HepG2 (cell line): Measurements from ENCODE around the gene PIK3CB. TPM values are rescaled to one million over a fixed set of nuclear protein-coding genes. Genes with fewer than 3 reads are reported as not detected.

Experiments used
- ATAC-seq: fragments of 200-7000 bp; cut with Tn5 transposase; 3 replicates; pipeline ENCODE4 v1.9.1; 2020; ENCODE audit warnings: mild to moderate bottlenecking, moderate library complexity
- BruUV-seq: library from RNA; stranded (reverse); fragments of 400-500 nt; replicated peaks from 2 replicates; lab custom pipeline; 2021; lab: Mats Ljungman, UMichigan
- CTCF ChIA-PET: fragments of 300-600 bp; formaldehyde crosslinking; extraction: SDS; loops from one replicate; lab custom pipeline; 2021; ENCODE audit warnings: low total read pairs, inconsistent platforms, low intra/inter-chr PET ratio; lab: Yijun Ruan, JAX
- POLR2A ChIA-PET: fragments of 350-600 bp; sonication (Branson Sonifier 250); formaldehyde crosslinking; loops from one replicate; lab custom pipeline; 2020; ENCODE audit warnings: antibody characterized with exemption, inconsistent platforms; lab: Yijun Ruan, JAX
- DNase-seq: peaks from one replicate; pipeline ENCODE4 v3.0.0-alpha.2; 2015; ENCODE audit warnings: low spot score
- FAIRE-seq: peaks from 3 replicates; lab custom pipeline; 2011; peaks lifted over from hg19 to GRCh38; lab: Jason Lieb, UNC
- H2AFZ ChIP-seq: one replicate; pipeline ENCODE4 v1.6.1; 2011; ENCODE audit warnings: low read length, inconsistent platforms
- H3K27ac ChIP-seq: fragments of 300-600 bp; 3 replicates; pipeline ENCODE4 v1.8.0; 2011; ENCODE audit warnings: mixed run types, mild to moderate bottlenecking, mixed read lengths, low read length, inconsistent platforms; ENCODE audit not compliant: insufficient read depth; ENCODE audit errors: extremely low read length
- H3K27me3 ChIP-seq, 2 experiments: fragments of 200-600 bp in 1 of 2; 2 replicates in 1 of 2; 3 replicates in 1 of 2; pipeline versions ENCODE4 v1.6.0 to v1.8.0; 2011; ENCODE audit warnings: low read length in 2 of 2, mild to moderate bottlenecking in 2 of 2, moderate library complexity in 2 of 2, inconsistent platforms in 1 of 2; ENCODE audit not compliant: insufficient read depth in 2 of 2, control insufficient read depth in 1 of 2
- H3K36me3 ChIP-seq, 2 experiments: fragments of 200-600 bp in 1 of 2; replicated peaks in 1 of 2; 2 replicates in 1 of 2; 3 replicates in 1 of 2; pipeline versions ENCODE4 v1.5.1 to v1.8.0; 2011; ENCODE audit warnings: low read length in 2 of 2, inconsistent platforms in 1 of 2; ENCODE audit not compliant: insufficient read depth in 2 of 2, control insufficient read depth in 1 of 2
- H3K4me1 ChIP-seq: 2 replicates; pipeline ENCODE4 v1.5.1; 2012; ENCODE audit warnings: low read length, inconsistent platforms; ENCODE audit not compliant: insufficient read depth
- H3K4me2 ChIP-seq: 2 replicates; pipeline ENCODE4 v1.6.0; 2011; ENCODE audit warnings: low read depth, low read length, inconsistent platforms
- H3K4me3 ChIP-seq, 3 experiments: fragments of 200-600 bp in 1 of 3; sonication (generic), shearing (Covaris generic) in 1 of 3; replicated peaks in 1 of 3; 2 replicates each; pipeline ENCODE4 v1.5.1; 2011 to 2016; ENCODE audit warnings: low read length in 3 of 3, inconsistent platforms in 2 of 3, low read depth in 2 of 3, mild to moderate bottlenecking in 2 of 3, control low read depth in 1 of 3, mixed read lengths in 1 of 3; ENCODE audit not compliant: insufficient read depth in 1 of 3
- H3K79me2 ChIP-seq: one replicate; pipeline ENCODE4 v1.6.1; 2011; ENCODE audit warnings: low read length, inconsistent platforms; ENCODE audit not compliant: insufficient read depth
- H3K9ac ChIP-seq: 2 replicates; pipeline ENCODE4 v1.6.0; 2011; ENCODE audit warnings: mild to moderate bottlenecking, low read depth, low read length, inconsistent platforms; ENCODE audit not compliant: insufficient read depth
- H3K9me3 ChIP-seq: 2 replicates; pipeline ENCODE4 v1.5.1; 2012; ENCODE audit warnings: mild to moderate bottlenecking, low read length
- H4K20me1 ChIP-seq: 2 replicates; pipeline ENCODE4 v1.6.0; 2011; ENCODE audit warnings: inconsistent platforms, mild to moderate bottlenecking, low read length, moderate library complexity; ENCODE audit not compliant: insufficient read depth
- CHD4 ChIP-seq: fragments of 200-600 bp; sonication (generic); IDR thresholded peaks from 2 replicates; pipeline ENCODE4 v1.7.0; 2017; ENCODE audit warnings: mild to moderate bottlenecking, low read length, borderline replicate concordance
- NFE2 ChIP-seq: sonication (generic); formaldehyde crosslinking; IDR thresholded peaks from 2 replicates; pipeline ENCODE4 v1.4.0; 2020; ENCODE audit warnings: missing genetic modification reagents
- PATZ1 ChIP-seq: sonication (generic); formaldehyde crosslinking; IDR thresholded peaks from 2 replicates; pipeline ENCODE4 v1.4.0; 2020; ENCODE audit warnings: missing genetic modification reagents
- RFX5 ChIP-seq: IDR thresholded peaks from 2 replicates; pipeline ENCODE4 v1.6.1; 2011; ENCODE audit warnings: low read depth, low read length, improper control_type of control experiment
- SMARCE1 ChIP-seq: fragments of 450-650 bp; IDR thresholded peaks from 2 replicates; pipeline ENCODE4 v1.6.1; 2017; ENCODE audit warnings: borderline replicate concordance
- SRSF1 ChIP-seq: fragments of 200-400 bp; formaldehyde crosslinking; optimal IDR thresholded peaks from 2 replicates; pipeline ENCODE3; 2017; ENCODE audit warnings: mild to moderate bottlenecking, low read depth, low read length, moderate library complexity
- ZNF430 ChIP-seq: sonication (generic); formaldehyde crosslinking; IDR thresholded peaks from 2 replicates; pipeline ENCODE4 v1.9.0; 2021; ENCODE audit warnings: mild to moderate bottlenecking, missing genetic modification reagents
- WGBS: methylation state at CpG from one replicate; pipeline ENCODE4 v1.1.6; 2017; ENCODE audit warnings: low lambda C conversion rate; 5-methylcytosine and 5-hydroxymethylcytosine counted together
- in situ Hi-C: cut with HindIII; loops from 2 replicates; pipeline ENCODE4 v1.10.0; 2017; ENCODE audit warnings: low pct_unique_long_range_greater_than_20kb; ENCODE audit not compliant: extremely low pct_ligation_motif_present
- intact Hi-C: fragments of 100-400 bp; cut with micrococcal nuclease; formaldehyde crosslinking; loops from one replicate; pipeline ENCODE4 v1.10.0; 2022; ENCODE audit not compliant: unreplicated experiment
- polyA plus RNA-seq, 8 experiments: library from polyadenylated mRNA; depleted of rRNA in 3 of 8; stranded (reverse) in 7 of 8; unstranded in 1 of 8; fragments of >200 nt; fragmentation: Illumina TruSeq in 4 of 8; extraction: Trizol in 4 of 8; gene quantifications; 2 replicates each; pipeline versions ENCODE4 v1.2.1 to v1.2.3, GENCODE V29; 2011 to 2016; ENCODE audit warnings: low read depth in 4 of 8, missing spikeins in 1 of 8, mixed read lengths in 1 of 8; ENCODE audit not compliant: insufficient read depth in 1 of 8
- total RNA-seq, 5 experiments: library from RNA; depleted of rRNA; stranded (reverse); fragments of >200 nt; fragmentation: Illumina TruSeq; extraction: Trizol; gene quantifications; 2 replicates each; pipeline ENCODE4 v1.2.3, GENCODE V29; 2016; ENCODE audit warnings: low read depth in 1 of 5

The PIK3CB gene
- total and polyA plus RNA-seq, 2 of the 13 experiments (the other 11 are each of a cell fraction or from before 2014, with no cell fraction given) = 6.6 to 18.7 TPM

GRCh38 chr3:138748190-138748589 is 86.5 kb downstream of the PIK3CB start:
- Histone ChIP-seq H2AFZ (no peak overlapping the region), H3K27me3 (no peaks in the 10 kb centered on the region), H3K27ac (no peak overlapping the region)
- 98% methylated on average over 2 of the region's 2 CpGs for WGBS
- no peak for TF ChIP-seq CHD4
- TF ChIP-seq, all 625 proteins: peak for 0
- ATAC-seq (no peak), FAIRE-seq (no peak), DNase-seq (no peak)
- H4K20me1 ChIP-seq = no peaks in the 10 kb centered on the region
- no peaks in the 10 kb centered on the region for H3K79me2 ChIP-seq
- H3K9me3 ChIP-seq = no peaks in the 10 kb centered on the region
- BruUV-seq = no TSS peak
- no peak overlapping the region for H3K4me2 ChIP-seq
- ChIA-PET POLR2A (no interaction called here), CTCF (no interaction called here)
- H3K9ac ChIP-seq = no peak overlapping the region
- no peak overlapping the region for H3K4me3 ChIP-seq
- intact Hi-C loops (no loop called here), in situ Hi-C loops (no loop called here)
- H3K36me3 ChIP-seq = peaks cover 5 to 20% of the 10 kb centered on the region in 2 experiments; a peak in 4 of 5 replicates
- no peaks in the 10 kb centered on the region for H3K4me1 ChIP-seq

- POLR2A ChIA-PET = no interaction called here
- intact Hi-C loops = no loop called here
These were observed 87.5 kb downstream of the PIK3CB start for GRCh38 chr3:138747225-138747624.

More at GRCh38 chr3:138747225-138747624, 87.5 kb downstream of the PIK3CB start:
- CTCF ChIA-PET = no interaction called here
- Histone ChIP-seq H3K4me1 (no peaks in the 10 kb centered on the region), H3K27me3 (no peaks in the 10 kb centered on the region), H3K79me2 (no peaks in the 10 kb centered on the region), H3K27ac (no peak overlapping the region), H3K4me2 (no peak overlapping the region), H2AFZ (no peak overlapping the region), H3K9ac (no peak overlapping the region), H3K36me3 (peaks cover 5 to 16% of the 10 kb centered on the region in 2 experiments; a peak in 4 of 5 replicates), H3K4me3 (no peak overlapping the region), H4K20me1 (no peaks in the 10 kb centered on the region), H3K9me3 (no peaks in the 10 kb centered on the region)
- no peak for ATAC-seq
- 97% methylated on average over 1 of the region's 1 CpG for WGBS
- BruUV-seq = no TSS peak
- FAIRE-seq = no peak
- DNase-seq = no peak
- no peak for TF ChIP-seq ZNF430 (CRISPR knock-in tag)
- TF ChIP-seq PATZ1 (CRISPR knock-in tag) = no peak
- TF ChIP-seq SMARCE1 = no peak
- TF ChIP-seq SRSF1 = no peak
- TF ChIP-seq NFE2 (CRISPR knock-in tag) = no peak
- TF ChIP-seq RFX5 = no peak
- in situ Hi-C loops = no loop called here
